Cardiac fibroblast (primary cell): ENCODE results near the gene CLIC6.

Experiments used
- DNase-seq, 2 donors: peaks; one replicate each; pipeline versions ENCODE4 v3.0.0 to v3.0.0-alpha.2; 2010; ENCODE audit warnings: low read depth in 2 of 2
- H3K4me3 ChIP-seq, 2 donors: replicated peaks in 1 of 2; 1 replicate in 1 of 2; 2 replicates in 1 of 2; pipeline ENCODE4 v1.5.1; 2011; ENCODE audit warnings: low read depth in 2 of 2, low read length in 2 of 2, mild to moderate bottlenecking in 2 of 2, moderate library complexity in 1 of 2
- TF ChIP-seq, protein P1 (sequence below): IDR thresholded peaks from one replicate; pipeline ENCODE4 v1.5.1; 2011; ENCODE audit warnings: low read depth, mild to moderate bottlenecking, low read length, inconsistent platforms

Gene CLIC6

DNA sequence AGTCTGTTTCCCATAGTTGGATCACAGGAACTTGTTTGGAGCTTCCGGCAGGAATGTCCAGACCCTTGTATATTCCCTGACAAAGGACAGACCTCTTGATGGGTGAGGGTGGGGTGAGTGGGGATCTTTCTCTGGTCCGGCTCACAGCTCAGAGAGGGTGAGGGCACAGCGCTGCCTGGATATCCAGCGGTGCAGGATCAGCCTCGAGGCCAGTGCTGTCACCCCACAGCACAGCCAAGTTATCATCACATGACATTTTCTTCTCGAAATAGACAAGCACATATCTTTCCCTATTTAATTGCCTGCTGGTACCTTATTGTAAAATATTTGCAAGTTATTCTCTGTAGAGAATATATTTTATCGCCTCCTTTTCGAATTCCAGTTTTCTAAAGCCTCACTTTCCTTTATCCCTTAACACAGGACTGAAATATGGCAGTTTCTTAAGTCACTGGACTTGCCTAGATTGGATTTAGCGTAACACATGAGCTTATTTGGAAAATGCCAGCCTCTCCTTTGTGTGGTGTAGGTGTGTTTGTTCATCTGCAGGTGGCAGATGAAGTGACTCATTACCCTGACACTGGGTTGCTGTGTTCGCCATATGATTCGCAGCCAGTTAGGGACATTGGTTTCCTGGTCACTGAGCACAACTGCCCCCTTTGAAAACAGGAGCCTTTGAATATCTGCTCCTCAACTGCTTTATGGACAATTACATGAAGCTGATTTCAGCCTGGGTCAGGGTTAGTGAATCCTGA is 21.4 kb downstream of the CLIC6 start:
- no peak overlapping the region for H3K4me3 ChIP-seq
- no peak for DNase-seq
- TF ChIP-seq, protein P1, sequence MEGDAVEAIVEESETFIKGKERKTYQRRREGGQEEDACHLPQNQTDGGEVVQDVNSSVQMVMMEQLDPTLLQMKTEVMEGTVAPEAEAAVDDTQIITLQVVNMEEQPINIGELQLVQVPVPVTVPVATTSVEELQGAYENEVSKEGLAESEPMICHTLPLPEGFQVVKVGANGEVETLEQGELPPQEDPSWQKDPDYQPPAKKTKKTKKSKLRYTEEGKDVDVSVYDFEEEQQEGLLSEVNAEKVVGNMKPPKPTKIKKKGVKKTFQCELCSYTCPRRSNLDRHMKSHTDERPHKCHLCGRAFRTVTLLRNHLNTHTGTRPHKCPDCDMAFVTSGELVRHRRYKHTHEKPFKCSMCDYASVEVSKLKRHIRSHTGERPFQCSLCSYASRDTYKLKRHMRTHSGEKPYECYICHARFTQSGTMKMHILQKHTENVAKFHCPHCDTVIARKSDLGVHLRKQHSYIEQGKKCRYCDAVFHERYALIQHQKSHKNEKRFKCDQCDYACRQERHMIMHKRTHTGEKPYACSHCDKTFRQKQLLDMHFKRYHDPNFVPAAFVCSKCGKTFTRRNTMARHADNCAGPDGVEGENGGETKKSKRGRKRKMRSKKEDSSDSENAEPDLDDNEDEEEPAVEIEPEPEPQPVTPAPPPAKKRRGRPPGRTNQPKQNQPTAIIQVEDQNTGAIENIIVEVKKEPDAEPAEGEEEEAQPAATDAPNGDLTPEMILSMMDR = no peak

DNA sequence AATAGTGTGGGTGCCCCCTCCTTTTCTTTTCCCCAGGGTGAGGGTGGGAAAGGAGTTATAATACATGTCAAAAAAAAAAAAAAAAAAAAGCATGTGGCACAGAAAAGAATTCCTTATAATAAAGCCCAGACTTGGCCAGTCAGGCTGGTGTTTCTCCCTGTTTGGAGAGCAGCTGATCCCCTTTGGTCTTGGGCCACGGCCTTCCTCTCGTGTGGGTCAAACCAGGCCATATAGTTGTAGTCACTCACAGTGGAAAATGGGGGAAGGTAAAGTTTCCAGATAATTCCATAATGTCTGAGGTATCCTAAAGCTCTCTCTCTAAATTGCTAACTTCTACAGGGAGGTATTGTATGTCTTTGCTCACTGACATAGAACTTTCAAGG is 22.0 kb downstream of the CLIC6 start:
- TF ChIP-seq, protein P1 = no peak
- no peak for DNase-seq
- H3K4me3 ChIP-seq = no peak overlapping the region

DNA sequence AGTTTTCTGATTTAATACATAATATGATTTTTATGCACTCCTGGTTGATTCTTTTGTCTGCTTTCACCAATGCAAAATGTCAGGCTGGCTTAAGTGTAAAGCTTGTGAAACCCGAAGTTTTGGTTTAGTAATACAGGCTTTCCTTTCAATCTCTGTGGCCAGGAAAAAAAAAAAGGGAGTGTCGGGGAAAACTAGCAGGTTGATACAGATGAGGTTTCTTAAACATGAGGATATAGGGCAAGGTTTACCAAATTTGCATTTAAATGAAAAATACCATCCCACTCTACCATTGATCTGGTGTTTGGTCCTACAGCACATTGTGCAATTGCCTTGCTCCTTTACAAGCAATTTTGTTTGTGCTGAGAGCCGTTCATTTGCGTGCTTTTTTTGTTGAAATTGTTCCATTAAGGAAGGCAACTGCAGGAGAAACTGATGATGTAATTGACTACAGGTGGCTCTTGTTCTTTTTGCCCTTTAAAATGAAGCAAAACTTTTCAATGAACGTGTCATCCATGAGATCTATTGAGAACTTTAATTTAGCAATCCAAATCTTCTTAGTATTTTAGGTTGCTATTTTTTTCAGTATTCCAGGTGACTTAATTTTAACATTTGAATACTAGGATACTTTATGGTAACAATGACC is 22.7 kb downstream of the CLIC6 start:
- no peak for DNase-seq
- TF ChIP-seq, protein P1 = no peak
- H3K4me3 ChIP-seq = no peak overlapping the region

DNA sequence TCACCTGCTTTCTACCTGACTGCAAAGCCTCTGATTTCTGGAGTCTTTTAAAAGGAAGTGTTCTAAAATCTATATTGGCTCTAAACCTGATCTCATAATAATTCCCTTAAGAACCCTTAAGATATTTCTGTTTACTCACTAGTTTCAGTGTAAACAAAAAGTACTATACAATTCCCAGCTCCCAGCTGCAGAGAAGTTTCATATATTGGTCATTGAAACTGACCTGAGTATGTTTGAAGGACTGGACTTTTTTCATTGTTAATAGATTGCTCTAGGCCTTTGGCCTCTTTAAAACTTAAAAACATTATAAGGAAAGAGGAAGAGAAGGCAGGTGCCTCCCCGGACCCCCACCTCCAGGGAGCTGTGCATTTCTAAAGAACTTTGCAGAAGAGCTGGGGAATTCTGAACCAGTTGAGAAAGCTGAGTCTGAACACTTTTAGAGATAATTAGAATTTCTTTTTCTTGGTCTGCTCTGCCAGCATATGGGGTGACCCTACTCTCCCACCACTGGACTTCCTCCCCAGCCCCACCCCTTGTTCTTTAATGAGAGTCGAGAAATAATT is 23.7 kb downstream of the CLIC6 start:
- no peak overlapping the region for H3K4me3 ChIP-seq
- no peak for DNase-seq
- TF ChIP-seq, protein P1 = no peak

DNA sequence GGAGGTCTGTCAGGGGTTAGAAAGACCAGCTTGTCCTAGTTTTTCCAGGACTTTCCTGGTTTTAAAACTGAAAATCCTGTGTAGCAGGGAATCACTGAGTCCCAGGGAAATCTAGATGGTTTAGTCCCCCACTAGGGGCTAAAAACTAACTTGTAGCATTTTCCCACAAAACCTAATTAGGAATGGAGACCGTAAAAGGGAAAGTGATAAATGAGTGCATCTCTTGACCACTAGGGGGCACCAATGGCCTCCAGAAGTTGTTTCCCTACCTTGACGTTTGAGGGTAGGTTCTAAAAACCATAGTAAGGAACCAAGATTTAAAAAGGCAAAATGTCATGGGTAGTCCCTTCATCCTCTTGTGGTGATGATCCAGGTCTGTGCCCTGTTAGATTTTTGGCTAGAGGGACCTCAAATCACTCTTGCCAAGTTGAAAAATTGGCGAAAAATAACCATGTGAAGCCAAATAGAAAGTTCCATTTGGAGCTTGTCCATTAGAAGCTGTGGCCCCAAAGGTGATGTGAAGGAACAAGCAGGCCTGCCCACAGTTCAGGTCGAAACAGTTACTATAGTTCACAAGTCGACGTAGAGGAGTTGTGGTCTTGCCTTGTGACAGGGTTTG is 24.5 kb downstream of the CLIC6 start:
- no peak overlapping the region for H3K4me3 ChIP-seq
- peak; percentile 83 to 84 for DNase-seq
- TF ChIP-seq, protein P1 = peak; percentile 69

DNA sequence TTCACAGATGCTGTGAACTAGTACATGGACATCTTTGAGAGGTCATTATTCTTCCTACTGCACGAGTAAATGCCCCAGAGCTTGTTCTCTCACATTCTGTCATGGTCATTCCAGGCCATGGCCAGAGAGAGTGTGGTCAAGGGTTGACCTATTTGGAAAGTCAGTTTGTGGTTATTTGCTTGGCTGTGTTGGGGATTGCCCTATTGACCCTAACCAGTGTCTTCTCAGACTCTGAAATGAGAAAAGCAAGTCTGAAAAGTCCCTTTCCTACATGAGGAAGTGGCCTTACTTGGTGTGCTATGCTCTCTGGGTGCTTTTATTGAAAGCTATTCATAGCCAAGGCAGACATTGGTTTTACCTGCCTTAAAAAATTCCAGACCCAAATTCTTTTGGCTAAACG is 26.6 kb downstream of the CLIC6 start:
- DNase-seq = no peak
- TF ChIP-seq, protein P1 = no peak
- no peak overlapping the region for H3K4me3 ChIP-seq
